GM12878 (cell line): ENCODE data around the gene COL4A4. TPM values are rescaled to one million over a fixed set of nuclear protein-coding genes. Genes with fewer than 3 reads are reported as not detected.

Experiments
- ATF7 ChIP-seq: fragments of 450-650 bp; IDR thresholded peaks from 2 replicates; pipeline ENCODE4 v1.6.1; 2016; ENCODE audit warnings: low read depth, mild to moderate bottlenecking
- FOS ChIP-seq: IDR thresholded peaks from 3 replicates; pipeline ENCODE4 v1.6.1; 2011; ENCODE audit warnings: borderline replicate concordance; ENCODE audit not compliant: insufficient read length; ENCODE audit errors: extremely low read depth
- NBN ChIP-seq: fragments of 450-650 bp; IDR thresholded peaks from 2 replicates; pipeline ENCODE4 v1.6.1; 2016
- NFXL1 ChIP-seq: fragments of 450-650 bp; IDR thresholded peaks from 2 replicates; pipeline ENCODE4 v1.6.1; 2017; ENCODE audit warnings: antibody characterized with exemption, mild to moderate bottlenecking, borderline replicate concordance
- NFYA ChIP-seq: IDR thresholded peaks from 2 replicates; pipeline ENCODE4 v1.6.1; 2011; ENCODE audit warnings: low read depth, mild to moderate bottlenecking, low read length, improper control_type of control experiment, borderline replicate concordance
- PAX8 ChIP-seq: fragments of 450-650 bp; IDR thresholded peaks from 2 replicates; pipeline ENCODE4 v1.6.1; 2017; ENCODE audit warnings: mild to moderate bottlenecking, moderate library complexity
- PRDM15 ChIP-seq: fragments of 450-650 bp; formaldehyde crosslinking; IDR thresholded peaks from 2 replicates; pipeline ENCODE4 v1.4.0; 2020; ENCODE audit warnings: mild to moderate bottlenecking, moderate library complexity
- RAD51 ChIP-seq: fragments of 450-650 bp; IDR thresholded peaks from 2 replicates; pipeline ENCODE4 v1.6.1; 2016; ENCODE audit warnings: moderate library complexity, mild to moderate bottlenecking, inconsistent platforms
- RELB ChIP-seq: fragments of 450-650 bp; IDR thresholded peaks from 2 replicates; pipeline ENCODE4 v1.6.1; 2017; ENCODE audit warnings: low read depth, mild to moderate bottlenecking, moderate library complexity
- SKIL ChIP-seq: fragments of 450-650 bp; IDR thresholded peaks from 2 replicates; pipeline ENCODE4 v1.6.1; 2017; ENCODE audit warnings: mild to moderate bottlenecking, low read depth, inconsistent platforms; ENCODE audit not compliant: poor library complexity, severe bottlenecking
- polyA plus RNA-seq, 11 experiments: library from polyadenylated mRNA; depleted of rRNA in 4 of 11; unstranded in 6 of 11; stranded (reverse) in 5 of 11; fragments of >200 nt; fragmentation: Nextera tagmentation in 4 of 11; fragmentation: Illumina TruSeq in 1 of 11; extraction: Ambion mirVana in 4 of 11; extraction: Trizol in 1 of 11; gene quantifications; 1 replicate in 1 of 11; 2 replicates in 10 of 11; pipeline versions ENCODE4 v1.2.1 to v1.2.3, GENCODE V29; 2011 to 2016; ENCODE audit warnings: inconsistent platforms in 2 of 11, missing spikeins in 2 of 11, low read depth in 1 of 11
- total RNA-seq, 4 experiments: library from RNA; depleted of rRNA in 3 of 4; stranded (reverse); fragments of >200 nt in 3 of 4; fragmentation: Illumina TruSeq in 1 of 4; extraction: Trizol in 1 of 4; gene quantifications; 2 replicates each; pipeline versions ENCODE4 v1.2.1 to v1.2.3, GENCODE V29; 2013 to 2021
- TF ChIP-seq, protein P1 (sequence below): IDR thresholded peaks from 2 replicates; pipeline ENCODE4 v1.6.1; 2012; ENCODE audit warnings: low read length, inconsistent platforms

COL4A4 gene
- total and polyA plus RNA-seq, 10 of the 15 experiments (the other 5 are each of a cell fraction or from before 2014, with no cell fraction given), result 0.19 to 4.0 (median 2.1) TPM

- no peak for TF ChIP-seq PRDM15 (CRISPR knock-in tag)
- no peak for TF ChIP-seq SKIL
- TF ChIP-seq ATF7, result no peak
- no peak for TF ChIP-seq FOS
- TF ChIP-seq PAX8, result no peak
- TF ChIP-seq NBN, result no peak
- no peak for TF ChIP-seq NFXL1
- no peak for TF ChIP-seq RAD51
- TF ChIP-seq NFYA, result no peak
- no peak for TF ChIP-seq RELB
- TF ChIP-seq, protein P1, sequence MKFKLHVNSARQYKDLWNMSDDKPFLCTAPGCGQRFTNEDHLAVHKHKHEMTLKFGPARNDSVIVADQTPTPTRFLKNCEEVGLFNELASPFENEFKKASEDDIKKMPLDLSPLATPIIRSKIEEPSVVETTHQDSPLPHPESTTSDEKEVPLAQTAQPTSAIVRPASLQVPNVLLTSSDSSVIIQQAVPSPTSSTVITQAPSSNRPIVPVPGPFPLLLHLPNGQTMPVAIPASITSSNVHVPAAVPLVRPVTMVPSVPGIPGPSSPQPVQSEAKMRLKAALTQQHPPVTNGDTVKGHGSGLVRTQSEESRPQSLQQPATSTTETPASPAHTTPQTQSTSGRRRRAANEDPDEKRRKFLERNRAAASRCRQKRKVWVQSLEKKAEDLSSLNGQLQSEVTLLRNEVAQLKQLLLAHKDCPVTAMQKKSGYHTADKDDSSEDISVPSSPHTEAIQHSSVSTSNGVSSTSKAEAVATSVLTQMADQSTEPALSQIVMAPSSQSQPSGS, result no peak
Observed at GRCh38 chr2:227022608-227023007, 141.4 kb downstream of the COL4A4 start (continued).
